NB4 (cell line): ENCODE measurements around the gene PALD1.

Experiments used
- DNase-seq: peaks from one replicate; pipeline ENCODE4 v3.0.0; 2010; ENCODE audit warnings: low read depth
- H3K4me3 ChIP-seq: one replicate; pipeline ENCODE4 v1.5.1; 2011; ENCODE audit warnings: mild to moderate bottlenecking, low read depth, low read length, moderate library complexity
- CTCF ChIP-seq: IDR thresholded peaks from one replicate; pipeline ENCODE4 v1.5.1; 2012; ENCODE audit warnings: low read depth, low read length
- MAX ChIP-seq: IDR thresholded peaks from 2 replicates; pipeline ENCODE4 v1.6.1; 2011; ENCODE audit warnings: low read depth, low read length
- MYC ChIP-seq: IDR thresholded peaks from 2 replicates; pipeline ENCODE4 v1.6.1; 2011; ENCODE audit warnings: low read depth, low read length
- POLR2A ChIP-seq: IDR thresholded peaks from 2 replicates; pipeline ENCODE4 v1.6.1; 2011; ENCODE audit warnings: mild to moderate bottlenecking; ENCODE audit not compliant: insufficient read length; ENCODE audit errors: extremely low read depth

PALD1 gene

GRCh38 chr10:70507966-70508365 lies 29.4 kb downstream of the PALD1 start:
- TF ChIP-seq MYC (no peak), MAX (no peak), POLR2A (no peak), CTCF (no peak)
- DNase-seq: no peak
- no peak overlapping the region for H3K4me3 ChIP-seq

- TF ChIP-seq MYC: no peak
- 0 out of 2 replicates have a peak, but pooled peaks have one; percentile 16 for TF ChIP-seq MAX
- TF ChIP-seq CTCF: no peak
- H3K4me3 ChIP-seq: no peak overlapping the region
- no peak for DNase-seq
These were observed 30.6 kb downstream of the PALD1 start for GRCh38 chr10:70508912-70509756.

- DNase-seq: no peak
- H3K4me3 ChIP-seq: no peak overlapping the region
- TF ChIP-seq POLR2A (no peak), MAX (no peak), CTCF (no peak), MYC (no peak)
These were observed 31.2 kb downstream of the PALD1 start for GRCh38 chr10:70509757-70510147.

- TF ChIP-seq CTCF (no peak), POLR2A (no peak), MYC (no peak), MAX (no peak)
- no peak for DNase-seq
- no peak overlapping the region for H3K4me3 ChIP-seq
These were observed 31.9 kb downstream of the PALD1 start for GRCh38 chr10:70510453-70510852.

- TF ChIP-seq MAX (no peak), MYC (no peak), CTCF (no peak)
- H3K4me3 ChIP-seq: no peak overlapping the region
- DNase-seq: no peak
These were observed 32.3 kb downstream of the PALD1 start for GRCh38 chr10:70510904-70511303.
